HG03108 (cell line): ENCODE data around the gene SMAP2.

Experiments
- ATAC-seq: cut with Tn5 transposase; IDR thresholded peaks from one replicate; pipeline ENCODE4 v1.9.1; 2021; ENCODE audit warnings: moderate library complexity; ENCODE audit not compliant: unreplicated experiment

Gene SMAP2

GRCh38 chr1:40389871-40390560 lies 16.5 kb downstream of the SMAP2 start:
- ATAC-seq = no peak

GRCh38 chr1:40390857-40391256 lies 17.3 kb downstream of the SMAP2 start:
- ATAC-seq = no peak

GRCh38 chr1:40391688-40392145 lies 18.2 kb downstream of the SMAP2 start:
- peak; percentile 37 for ATAC-seq

GRCh38 chr1:40392221-40392620 lies 18.7 kb downstream of the SMAP2 start:
- ATAC-seq = no peak

GRCh38 chr1:40393173-40393572 lies 19.6 kb downstream of the SMAP2 start:
- ATAC-seq = no peak

- ATAC-seq = no peak
These were observed 21.1 kb downstream of the SMAP2 start for GRCh38 chr1:40394491-40395172.

- ATAC-seq = no peak
These were observed 22.0 kb downstream of the SMAP2 start for GRCh38 chr1:40395190-40396175.

- ATAC-seq = no peak
These were observed 22.9 kb downstream of the SMAP2 start for GRCh38 chr1:40396420-40396819.

- ATAC-seq = no peak
These were observed 23.7 kb downstream of the SMAP2 start for GRCh38 chr1:40397258-40397657.

GRCh38 chr1:40399984-40400704 lies 26.6 kb downstream of the SMAP2 start:
- ATAC-seq = peak; percentile 38

- ATAC-seq = no peak
These were observed 28.1 kb downstream of the SMAP2 start for GRCh38 chr1:40401473-40402201.

- no peak for ATAC-seq
These were observed 31.3 kb downstream of the SMAP2 start for GRCh38 chr1:40404670-40405462.

GRCh38 chr1:40405812-40406211 lies 32.3 kb downstream of the SMAP2 start:
- no peak for ATAC-seq

GRCh38 chr1:40407453-40407852 lies 33.9 kb downstream of the SMAP2 start:
- ATAC-seq = no peak

GRCh38 chr1:40409467-40409866 lies 35.9 kb downstream of the SMAP2 start:
- ATAC-seq = no peak

GRCh38 chr1:40411294-40411693 lies 37.8 kb downstream of the SMAP2 start:
- ATAC-seq = no peak

GRCh38 chr1:40411843-40412242 lies 38.3 kb downstream of the SMAP2 start:
- no peak for ATAC-seq

GRCh38 chr1:40413527-40414252 lies 40.2 kb downstream of the SMAP2 start:
- ATAC-seq = no peak

GRCh38 chr1:40414331-40414730 lies 40.8 kb downstream of the SMAP2 start:
- ATAC-seq = no peak
